ENCODE data around the gene PLIN4. TPM values are rescaled to one million over a fixed set of nuclear protein-coding genes. Genes with fewer than 3 reads are reported as not detected.
A peak's percentile ranks its signal among the peaks of the same experiment; 100 is the strongest.

Gene PLIN4
- total RNA-seq, 1 donor from 2014 or later = 4.1 TPM

DNA sequence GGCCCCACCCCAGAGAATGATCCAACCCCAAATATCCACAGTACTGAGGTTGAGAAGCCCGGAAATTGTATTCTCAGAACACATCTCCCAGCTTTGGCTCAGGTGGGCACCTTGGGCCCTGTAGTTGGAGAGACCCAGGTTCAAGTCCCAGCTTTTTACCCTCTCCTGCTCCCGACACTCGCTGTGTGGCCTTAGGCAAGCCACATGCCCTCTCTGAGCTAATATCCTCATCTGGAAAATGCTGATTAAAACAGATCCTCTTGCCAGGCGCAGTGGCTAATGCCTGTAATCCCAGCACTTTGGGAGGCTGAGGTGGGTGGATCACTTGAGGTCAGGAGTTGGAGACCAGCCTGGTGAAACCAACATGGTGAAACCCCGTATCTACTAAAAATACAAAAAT lies 2.6 kb downstream of the PLIN4 start:
- ATAC-seq = no peak
- DNase-seq = no peak
- no peak overlapping the region for H3K4me3 ChIP-seq
- H3K36me3 ChIP-seq = no peaks in the 10 kb centered on the region
- no peak overlapping the region for H3K27ac ChIP-seq
- H3K27me3 ChIP-seq = no peaks in the 10 kb centered on the region
- H3K9me3 ChIP-seq = no peaks in the 10 kb centered on the region
- TF ChIP-seq CTCF (IDR thresholded peaks at IDR 0.05) = no peak
- no peaks in the 10 kb centered on the region for H3K4me1 ChIP-seq
- intact Hi-C loops (cut with DNase I) = no loop called here

GRCh38 chr19:4513248-4513647 lies 5.0 kb downstream of the PLIN4 start:
- DNase-seq = no peak
- ATAC-seq = no peak
- H3K9me3 ChIP-seq = no peaks in the 10 kb centered on the region
- TF ChIP-seq CTCF (IDR thresholded peaks at IDR 0.05) = no peak
- no peaks in the 10 kb centered on the region for H3K36me3 ChIP-seq
- no peak overlapping the region for H3K4me3 ChIP-seq
- H3K27me3 ChIP-seq = no peaks in the 10 kb centered on the region
- no peaks in the 10 kb centered on the region for H3K4me1 ChIP-seq
- intact Hi-C loops (cut with DNase I) = no loop called here
- no peak overlapping the region for H3K27ac ChIP-seq

DNA sequence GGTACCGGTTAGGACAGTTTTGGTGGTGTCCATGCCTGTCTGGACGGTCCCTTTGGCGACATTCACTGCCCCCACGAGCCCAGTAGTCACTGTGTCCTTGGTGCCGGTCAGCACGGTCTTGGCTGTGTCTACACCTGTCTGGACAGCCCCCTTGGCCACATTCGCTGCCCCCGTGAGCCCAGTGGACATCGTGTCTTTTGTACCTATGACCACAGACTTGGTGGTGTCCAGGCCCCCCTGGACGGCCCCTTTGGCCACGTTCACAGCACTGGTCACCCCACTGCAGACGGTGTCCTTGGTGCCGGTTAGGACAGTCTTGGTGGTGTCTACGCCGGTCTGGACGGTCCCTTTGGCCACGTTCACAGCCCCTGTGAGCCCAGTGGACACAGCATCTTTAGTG lies 6.2 kb downstream of the PLIN4 start:
- TF ChIP-seq CTCF (IDR thresholded peaks at IDR 0.05) = no peak
- ATAC-seq (no peak), DNase-seq (no peak)
- H3K27me3 ChIP-seq = no peaks in the 10 kb centered on the region
- H3K27ac ChIP-seq = no peak overlapping the region
- no peaks in the 10 kb centered on the region for H3K9me3 ChIP-seq
- no peaks in the 10 kb centered on the region for H3K4me1 ChIP-seq
- intact Hi-C loops (cut with DNase I) = no loop called here
- no peaks in the 10 kb centered on the region for H3K36me3 ChIP-seq
- no peak overlapping the region for H3K4me3 ChIP-seq

GRCh38 chr19:4511300-4512054 lies 6.8 kb downstream of the PLIN4 start:
- H3K27me3 ChIP-seq = no peaks in the 10 kb centered on the region
- H3K4me1 ChIP-seq = no peaks in the 10 kb centered on the region
- H3K36me3 ChIP-seq = no peaks in the 10 kb centered on the region
- DNase-seq = no peak
- ATAC-seq = no peak
- intact Hi-C loops (cut with DNase I) = no loop called here
- no peaks in the 10 kb centered on the region for H3K9me3 ChIP-seq
- H3K4me3 ChIP-seq = no peak overlapping the region
- no peak overlapping the region for H3K27ac ChIP-seq
- no peak for TF ChIP-seq CTCF (IDR thresholded peaks at IDR 0.05)

DNA sequence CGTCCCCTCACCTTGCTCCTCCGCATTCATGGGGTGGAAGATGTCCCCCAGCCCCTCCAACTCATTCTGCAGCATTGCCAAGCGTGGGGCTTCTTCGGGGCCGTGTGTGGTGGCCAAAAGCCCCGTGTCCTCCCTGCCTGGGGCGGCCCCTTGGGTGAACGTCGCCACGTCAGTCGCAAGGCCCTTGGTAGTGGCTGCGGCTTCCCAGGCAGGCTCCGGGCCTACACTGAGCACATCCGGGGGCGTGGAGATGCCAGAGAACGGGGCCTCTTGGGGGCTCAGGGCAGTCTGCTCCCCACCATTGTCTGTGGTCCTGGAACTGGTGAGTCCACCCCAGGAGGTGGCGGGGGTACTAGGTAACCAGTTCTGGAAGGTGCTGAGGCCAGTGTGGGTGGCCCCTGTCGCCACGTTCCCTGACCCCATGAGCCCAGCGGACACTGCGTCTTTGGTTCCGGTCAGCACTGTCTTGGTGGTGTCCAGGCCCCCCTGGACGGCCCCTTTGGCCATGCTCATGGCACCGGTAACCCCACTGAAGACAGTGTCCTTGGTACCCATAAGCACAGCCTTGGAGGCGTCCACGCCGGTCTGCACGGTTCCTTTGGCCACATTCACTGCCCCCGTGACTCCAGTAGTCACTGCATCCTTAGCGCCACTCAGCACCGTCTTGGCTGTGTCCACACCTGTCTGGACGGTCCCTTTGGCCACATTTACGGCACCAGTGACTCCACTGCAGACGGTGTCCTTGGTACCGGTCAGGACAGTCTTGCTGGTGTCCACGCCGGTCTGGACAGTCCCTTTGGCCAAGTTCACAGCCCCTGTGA lies 7.6 kb downstream of the PLIN4 start:
- Histone ChIP-seq H3K36me3 (no peaks in the 10 kb centered on the region), H3K27ac (no peak overlapping the region), H3K4me3 (no peak overlapping the region), H3K4me1 (no peaks in the 10 kb centered on the region), H3K9me3 (no peaks in the 10 kb centered on the region), H3K27me3 (no peaks in the 10 kb centered on the region)
- no peak for TF ChIP-seq CTCF (IDR thresholded peaks at IDR 0.05)
- no peak for DNase-seq
- ATAC-seq = peak; percentile 7
- intact Hi-C loops (cut with DNase I) = no loop called here
